ENCODE data around the gene RARB.

DNA sequence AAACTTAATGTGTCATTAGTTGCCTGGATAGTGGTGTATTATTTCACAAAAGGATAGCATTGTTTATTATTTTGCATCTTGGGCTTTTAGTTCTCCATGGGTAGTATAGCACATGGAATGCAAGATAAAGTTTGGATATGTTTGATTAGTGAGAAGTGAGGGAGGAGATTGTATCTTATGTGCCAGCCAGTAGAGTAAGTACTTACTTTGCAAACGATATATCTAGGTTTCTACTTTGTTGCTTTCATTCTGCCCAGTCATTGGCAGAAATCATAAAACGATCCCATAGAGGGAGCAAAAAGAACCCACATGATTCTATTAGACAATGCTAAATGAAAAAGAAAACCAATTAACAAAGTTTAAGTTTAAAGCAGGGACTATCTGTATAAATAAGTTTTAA is 105.3 kb downstream of the RARB start:
- TF ChIP-seq POLR2A (IDR thresholded peaks at IDR 0.05): no peak
- TF ChIP-seq, protein P1, sequence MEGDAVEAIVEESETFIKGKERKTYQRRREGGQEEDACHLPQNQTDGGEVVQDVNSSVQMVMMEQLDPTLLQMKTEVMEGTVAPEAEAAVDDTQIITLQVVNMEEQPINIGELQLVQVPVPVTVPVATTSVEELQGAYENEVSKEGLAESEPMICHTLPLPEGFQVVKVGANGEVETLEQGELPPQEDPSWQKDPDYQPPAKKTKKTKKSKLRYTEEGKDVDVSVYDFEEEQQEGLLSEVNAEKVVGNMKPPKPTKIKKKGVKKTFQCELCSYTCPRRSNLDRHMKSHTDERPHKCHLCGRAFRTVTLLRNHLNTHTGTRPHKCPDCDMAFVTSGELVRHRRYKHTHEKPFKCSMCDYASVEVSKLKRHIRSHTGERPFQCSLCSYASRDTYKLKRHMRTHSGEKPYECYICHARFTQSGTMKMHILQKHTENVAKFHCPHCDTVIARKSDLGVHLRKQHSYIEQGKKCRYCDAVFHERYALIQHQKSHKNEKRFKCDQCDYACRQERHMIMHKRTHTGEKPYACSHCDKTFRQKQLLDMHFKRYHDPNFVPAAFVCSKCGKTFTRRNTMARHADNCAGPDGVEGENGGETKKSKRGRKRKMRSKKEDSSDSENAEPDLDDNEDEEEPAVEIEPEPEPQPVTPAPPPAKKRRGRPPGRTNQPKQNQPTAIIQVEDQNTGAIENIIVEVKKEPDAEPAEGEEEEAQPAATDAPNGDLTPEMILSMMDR (IDR thresholded peaks at IDR 0.05 in 8 of 11, conservative IDR thresholded peaks at IDR 0.05 in 3 of 11): no peak
